ENCODE results near the gene KIAA0930. TPM values are rescaled to one million over a fixed set of nuclear protein-coding genes. Genes with fewer than 3 reads are reported as not detected.

KIAA0930 gene
- total RNA-seq, 1 experiment from 2014 or later: 55.5 TPM

DNA sequence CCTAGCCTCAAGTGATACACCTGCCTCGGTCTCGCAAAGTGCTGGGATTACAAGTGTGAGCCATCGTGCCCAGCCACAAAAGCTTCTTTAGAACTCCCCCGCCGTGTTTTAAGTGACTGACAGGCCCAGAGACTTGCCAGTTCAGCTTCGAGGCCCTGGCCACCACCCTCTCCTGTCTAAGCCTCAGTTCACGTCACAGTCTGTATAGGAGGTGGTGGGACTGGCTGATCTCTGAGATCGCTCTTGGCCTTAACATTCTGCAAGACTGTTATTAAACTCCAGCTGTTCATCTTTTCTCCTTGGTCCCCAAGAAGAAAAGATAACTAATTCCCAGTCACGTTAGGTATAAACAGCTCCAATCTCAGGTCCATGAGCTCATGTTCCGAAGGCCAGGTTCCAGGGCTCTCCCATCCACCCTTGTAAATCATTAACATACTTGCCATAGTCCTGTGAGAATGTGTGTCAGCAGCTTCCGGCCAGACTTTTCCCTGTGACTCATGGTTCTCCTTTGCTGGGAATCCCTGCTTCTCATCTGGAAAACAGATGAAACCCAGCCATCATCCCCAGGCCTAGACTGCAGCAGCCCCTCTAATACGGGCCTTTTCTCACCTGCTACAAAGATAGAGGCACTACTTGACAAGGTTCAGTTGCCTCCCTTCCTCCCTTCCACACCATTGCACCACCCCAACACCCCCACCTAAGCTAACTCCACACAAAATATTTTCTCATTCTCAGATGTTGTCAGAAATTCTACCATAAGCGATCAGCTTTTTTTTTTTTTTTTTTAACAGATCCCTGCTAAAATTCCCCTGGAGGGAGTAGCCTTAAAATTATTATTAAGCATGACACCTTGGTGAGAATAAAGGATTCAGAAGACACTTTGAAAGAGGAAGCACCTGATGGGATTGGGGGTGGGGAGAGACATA lies 5.6 kb upstream of the KIAA0930 start:
- no peak overlapping the region for H2AFZ ChIP-seq
- DNase-seq: peak; percentile 61 to 62
- H3K4me1 ChIP-seq (replicated peaks; ENCODE audit: insufficient read depth): peaks cover 8% of the 10 kb centered on the region
- H3K9me2 ChIP-seq (ENCODE audit: insufficient read depth): no peaks in the 10 kb centered on the region
- no peak overlapping the region for H3K4me2 ChIP-seq
- H3K9me3 ChIP-seq (ENCODE audit: insufficient read depth, low read depth): no peaks in the 10 kb centered on the region
- ChIA-PET POLR2A (ENCODE audit: unreplicated experiment) (interaction anchor here (0.6 to 0.7 kb wide), 5 partner anchors 167 to 728 kb away, joined by 3 to 6 read pairs (median 4); partner anchors contain the start of genes RIBC2 and SMC1B), CTCF (interaction anchor here (0.6 kb wide), 3 partner anchors 11 to 492 kb away, joined by 3 read pairs; no protein-coding TSS in a partner anchor)
- no peaks in the 10 kb centered on the region for H3K79me2 ChIP-seq (ENCODE audit: low read depth)
- H3K4me3 ChIP-seq: no peak overlapping the region
- intact Hi-C loops (cut with micrococcal nuclease; ENCODE audit: unreplicated experiment): loop anchor here (10.0 kb wide), 1 partner anchor 82 kb away; the partner anchor contains the start of gene NUP50
- H4K20me1 ChIP-seq (ENCODE audit: insufficient read depth): no peaks in the 10 kb centered on the region
- TF ChIP-seq, protein P1, sequence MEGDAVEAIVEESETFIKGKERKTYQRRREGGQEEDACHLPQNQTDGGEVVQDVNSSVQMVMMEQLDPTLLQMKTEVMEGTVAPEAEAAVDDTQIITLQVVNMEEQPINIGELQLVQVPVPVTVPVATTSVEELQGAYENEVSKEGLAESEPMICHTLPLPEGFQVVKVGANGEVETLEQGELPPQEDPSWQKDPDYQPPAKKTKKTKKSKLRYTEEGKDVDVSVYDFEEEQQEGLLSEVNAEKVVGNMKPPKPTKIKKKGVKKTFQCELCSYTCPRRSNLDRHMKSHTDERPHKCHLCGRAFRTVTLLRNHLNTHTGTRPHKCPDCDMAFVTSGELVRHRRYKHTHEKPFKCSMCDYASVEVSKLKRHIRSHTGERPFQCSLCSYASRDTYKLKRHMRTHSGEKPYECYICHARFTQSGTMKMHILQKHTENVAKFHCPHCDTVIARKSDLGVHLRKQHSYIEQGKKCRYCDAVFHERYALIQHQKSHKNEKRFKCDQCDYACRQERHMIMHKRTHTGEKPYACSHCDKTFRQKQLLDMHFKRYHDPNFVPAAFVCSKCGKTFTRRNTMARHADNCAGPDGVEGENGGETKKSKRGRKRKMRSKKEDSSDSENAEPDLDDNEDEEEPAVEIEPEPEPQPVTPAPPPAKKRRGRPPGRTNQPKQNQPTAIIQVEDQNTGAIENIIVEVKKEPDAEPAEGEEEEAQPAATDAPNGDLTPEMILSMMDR (conservative IDR thresholded peaks at IDR 0.05): no peak
- TF ChIP-seq EZH2 (IDR thresholded peaks at IDR 0.05; ENCODE audit: low read depth): no peak
- H3K27me3 ChIP-seq (ENCODE audit: insufficient read depth, low read depth): no peaks in the 10 kb centered on the region
- no TSS peak for BruUV-seq (replicated peaks)
- H3K27ac ChIP-seq: peak overlapping the region; percentile 48
- peaks cover 25% of the 10 kb centered on the region for H3F3A ChIP-seq (ENCODE audit: insufficient read depth, low read depth)
- no peaks in the 10 kb centered on the region for H3K36me3 ChIP-seq (ENCODE audit: low read depth)

DNA sequence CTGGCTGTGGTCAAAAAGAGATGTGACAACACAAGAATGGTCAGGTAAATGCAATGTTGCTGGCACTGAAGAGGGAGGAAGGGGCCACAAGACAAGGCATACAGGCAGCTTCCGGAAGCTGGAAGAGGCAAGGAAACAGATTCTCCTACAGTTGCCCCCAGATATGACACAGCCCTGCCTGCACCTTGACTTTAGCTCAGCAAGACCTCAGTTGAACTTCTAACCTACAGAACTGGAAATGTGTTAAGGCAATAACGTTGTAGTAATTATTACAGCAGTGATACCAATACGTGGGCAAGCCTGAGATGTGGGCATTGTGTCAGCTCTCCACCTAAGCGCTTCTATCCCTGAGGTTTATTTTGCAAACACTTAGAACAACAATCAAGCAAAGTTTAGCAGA lies 4.2 kb upstream of the KIAA0930 start:
- peaks cover 15% of the 10 kb centered on the region for H3K4me1 ChIP-seq (replicated peaks; ENCODE audit: insufficient read depth)
- peaks cover 1% of the 10 kb centered on the region; the same call in 1 of the 2 replicates for H4K20me1 ChIP-seq (ENCODE audit: insufficient read depth)
- H3K27me3 ChIP-seq (ENCODE audit: insufficient read depth, low read depth): no peaks in the 10 kb centered on the region
- no peak for DNase-seq
- no peaks in the 10 kb centered on the region for H3K9me3 ChIP-seq (ENCODE audit: insufficient read depth, low read depth)
- ChIA-PET CTCF (no interaction called here), POLR2A (ENCODE audit: unreplicated experiment) (no interaction called here)
- peaks cover 29% of the 10 kb centered on the region for H3F3A ChIP-seq (ENCODE audit: insufficient read depth, low read depth)
- intact Hi-C loops (cut with micrococcal nuclease; ENCODE audit: unreplicated experiment): loop anchor here (10.0 kb wide), 1 partner anchor 80 kb away; the partner anchor contains the start of gene NUP50
- TF ChIP-seq, protein P1 (conservative IDR thresholded peaks at IDR 0.05): no peak
- no peak for TF ChIP-seq EZH2 (IDR thresholded peaks at IDR 0.05; ENCODE audit: low read depth)
- H2AFZ ChIP-seq: no peak overlapping the region
- no peak overlapping the region for H3K4me2 ChIP-seq
- H3K27ac ChIP-seq: no peak overlapping the region
- no peak overlapping the region for H3K4me3 ChIP-seq
- H3K36me3 ChIP-seq (ENCODE audit: low read depth): no peaks in the 10 kb centered on the region
- BruUV-seq (replicated peaks): no TSS peak
- peaks cover 4% of the 10 kb centered on the region; the same call in 1 of the 2 replicates for H3K79me2 ChIP-seq (ENCODE audit: low read depth)
- H3K9me2 ChIP-seq (ENCODE audit: insufficient read depth): no peaks in the 10 kb centered on the region

DNA sequence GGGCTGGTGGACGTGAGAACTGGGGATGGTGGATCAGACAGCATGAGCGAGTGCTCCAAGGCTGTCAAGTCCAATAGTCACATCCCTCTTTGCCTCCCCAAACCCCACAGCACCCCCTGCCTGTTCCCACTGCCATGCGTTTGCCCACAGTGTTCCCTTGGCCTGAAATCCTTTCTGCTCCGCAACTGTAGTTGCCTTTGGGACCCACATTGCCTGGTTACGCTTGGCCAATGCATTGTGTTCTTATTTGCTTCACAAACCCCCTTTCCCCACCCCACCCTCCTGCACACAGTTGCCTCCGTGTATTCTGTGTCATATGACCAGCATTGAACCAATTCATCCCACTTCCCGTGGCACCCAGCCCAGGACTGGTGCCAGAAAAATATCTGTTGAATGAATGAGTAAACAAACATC lies 2.1 kb upstream of the KIAA0930 start:
- Histone ChIP-seq H3K36me3 (ENCODE audit: low read depth) (no peaks in the 10 kb centered on the region), H3K79me2 (ENCODE audit: low read depth) (peaks cover 9% of the 10 kb centered on the region; the same call in 1 of the 2 replicates), H3K27me3 (ENCODE audit: insufficient read depth, low read depth) (no peaks in the 10 kb centered on the region), H3K9me3 (ENCODE audit: insufficient read depth, low read depth) (no peaks in the 10 kb centered on the region), H3K9me2 (ENCODE audit: insufficient read depth) (no peaks in the 10 kb centered on the region), H3K27ac (no peak overlapping the region), H3K4me1 (replicated peaks; ENCODE audit: insufficient read depth) (peaks cover 20% of the 10 kb centered on the region), H3F3A (ENCODE audit: insufficient read depth, low read depth) (peaks cover 26% of the 10 kb centered on the region), H3K4me2 (no peak overlapping the region), H2AFZ (no peak overlapping the region), H4K20me1 (ENCODE audit: insufficient read depth) (peaks cover 11% of the 10 kb centered on the region; the same call in 1 of the 2 replicates), H3K4me3 (no peak overlapping the region)
- ChIA-PET POLR2A (ENCODE audit: unreplicated experiment) (no interaction called here), CTCF (no interaction called here)
- no peak for DNase-seq
- BruUV-seq (replicated peaks): no TSS peak
- intact Hi-C loops (cut with micrococcal nuclease; ENCODE audit: unreplicated experiment): loop anchor here (10.0 kb wide), 1 partner anchor 78 kb away; the partner anchor contains the start of gene NUP50
- TF ChIP-seq EZH2 (IDR thresholded peaks at IDR 0.05; ENCODE audit: low read depth): no peak
- TF ChIP-seq, protein P1 (conservative IDR thresholded peaks at IDR 0.05): no peak

All from PC-9 (cell line).